Islet precursor cell (in vitro differentiated cells): ENCODE measurements around the gene CYP2U1.
"Not testable (repeated sequence)": the region's sequence is repeated elsewhere in the genome, so short reads cannot be mapped to it uniquely, and the experiment has no call there.

Source experiments
- DNase-seq: peaks from one replicate; pipeline ENCODE4 v3.0.0-alpha.2; 2018

The CYP2U1 gene

DNA sequence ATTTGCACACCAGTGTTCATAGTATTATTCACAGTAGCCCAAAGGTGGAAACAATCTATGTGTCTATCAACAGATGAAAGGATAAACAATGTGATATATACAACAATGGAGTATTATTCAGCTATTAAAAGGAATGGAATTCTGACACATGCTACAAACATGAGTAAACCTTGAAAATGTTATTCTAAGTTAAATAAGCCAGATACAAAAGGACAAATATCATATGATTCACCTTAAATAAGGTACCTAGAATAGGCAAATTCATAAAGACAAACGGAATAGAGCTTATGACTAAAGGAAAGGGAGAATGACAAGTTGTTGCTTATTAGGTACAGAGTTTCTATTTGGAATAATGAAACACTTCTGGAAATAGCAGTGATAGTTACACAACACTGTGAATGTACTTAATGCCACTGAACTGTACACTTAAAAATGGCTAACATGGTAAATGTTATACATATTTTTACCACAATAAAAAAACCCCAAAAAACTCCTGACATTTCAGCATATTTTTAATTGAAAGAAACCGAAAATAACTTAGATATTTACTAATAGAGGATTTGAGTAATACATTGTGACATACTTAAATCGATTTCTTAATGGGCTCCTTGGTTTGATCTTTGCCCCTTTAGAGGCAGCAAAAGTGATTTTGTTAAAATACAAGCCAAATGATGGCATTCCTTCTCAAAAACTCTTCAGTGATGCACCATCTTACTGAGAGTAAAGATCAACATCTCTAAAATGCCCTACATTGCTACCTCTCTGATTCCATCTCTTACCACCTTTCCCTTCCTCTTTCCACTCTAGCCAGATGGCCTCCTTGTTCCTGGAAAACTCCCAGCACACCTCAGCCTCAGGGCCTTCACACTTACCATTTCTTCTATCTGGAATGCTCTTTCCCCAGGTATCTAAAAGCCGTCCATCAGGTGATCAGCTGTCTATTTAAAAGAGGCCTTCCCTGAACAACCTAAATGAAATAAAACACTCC lies 8.6 kb upstream of the CYP2U1 start:
- DNase-seq: no peak

GRCh38 chr4:107925713-107926112 lies 5.6 kb upstream of the CYP2U1 start:
- DNase-seq: not testable (repeated sequence)

GRCh38 chr4:107926875-107927274 lies 4.5 kb upstream of the CYP2U1 start:
- DNase-seq: not testable (repeated sequence)

GRCh38 chr4:107931775-107932321 lies 499 bp downstream of the CYP2U1 start:
- no peak for DNase-seq

GRCh38 chr4:107935246-107935645 lies 3.9 kb downstream of the CYP2U1 start:
- no peak for DNase-seq

GRCh38 chr4:107937040-107937439 lies 5.7 kb downstream of the CYP2U1 start:
- no peak for DNase-seq

GRCh38 chr4:107939307-107939706 lies 8.0 kb downstream of the CYP2U1 start:
- no peak for DNase-seq

GRCh38 chr4:107945809-107946208 lies 14.5 kb downstream of the CYP2U1 start:
- no peak for DNase-seq

DNA sequence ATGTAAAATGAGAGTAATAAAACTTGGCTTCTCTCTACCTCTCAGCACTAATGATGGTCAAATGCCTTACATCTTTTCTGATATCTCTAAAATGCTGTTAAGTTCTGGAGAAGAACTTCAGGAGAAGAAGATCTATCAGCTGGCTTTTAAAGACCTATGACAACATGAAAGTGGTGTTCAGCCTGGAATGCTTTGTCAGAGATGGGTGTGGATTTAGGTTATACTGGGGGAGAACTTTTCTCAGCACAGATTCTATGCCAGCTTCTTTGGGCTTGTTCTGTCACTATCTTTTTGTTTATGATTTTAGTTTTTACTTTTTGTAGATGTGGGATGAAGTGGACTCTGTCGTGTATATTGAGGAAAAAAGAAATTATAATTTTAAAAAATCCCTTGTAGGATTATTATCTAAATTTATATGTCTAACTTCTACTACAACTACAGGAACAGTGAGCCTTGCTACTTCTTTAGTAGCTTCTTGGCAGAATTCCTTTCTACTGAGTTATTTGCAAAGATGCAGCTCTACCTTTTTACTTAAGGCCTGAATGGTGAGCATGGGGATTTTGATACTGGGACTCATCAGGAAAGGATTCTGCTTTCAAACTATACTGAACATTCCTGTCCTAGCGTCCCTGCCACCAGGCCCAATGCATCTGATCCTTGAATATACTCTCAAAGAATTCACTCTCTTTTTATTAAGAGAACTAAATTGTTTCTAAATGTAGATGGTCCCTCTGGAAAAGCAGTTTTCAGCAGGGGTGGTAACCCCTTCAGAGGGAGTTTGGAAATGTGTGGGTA lies 19.6 kb downstream of the CYP2U1 start:
- DNase-seq: no peak

DNA sequence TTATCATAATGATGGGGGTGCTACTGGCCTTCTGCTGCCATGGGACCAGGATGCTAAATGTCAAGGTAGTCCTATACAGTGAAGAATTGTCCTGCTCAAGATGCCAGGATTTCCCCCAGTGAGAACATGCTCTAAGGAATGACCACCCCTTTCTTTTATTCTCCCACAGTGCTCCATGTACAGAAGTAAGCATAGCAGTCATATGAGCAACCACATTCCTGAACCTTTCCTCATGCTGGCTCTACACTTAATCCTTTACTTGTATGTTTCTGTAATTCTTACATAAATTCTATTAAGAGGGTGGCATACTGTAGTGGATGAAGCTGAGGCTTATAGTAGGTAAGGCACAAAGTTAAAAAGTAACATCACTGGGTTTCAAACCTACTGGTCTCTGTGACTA lies 20.2 kb downstream of the CYP2U1 start:
- DNase-seq: no peak

GRCh38 chr4:107956011-107956410 lies 24.7 kb downstream of the CYP2U1 start:
- no peak for DNase-seq

DNA sequence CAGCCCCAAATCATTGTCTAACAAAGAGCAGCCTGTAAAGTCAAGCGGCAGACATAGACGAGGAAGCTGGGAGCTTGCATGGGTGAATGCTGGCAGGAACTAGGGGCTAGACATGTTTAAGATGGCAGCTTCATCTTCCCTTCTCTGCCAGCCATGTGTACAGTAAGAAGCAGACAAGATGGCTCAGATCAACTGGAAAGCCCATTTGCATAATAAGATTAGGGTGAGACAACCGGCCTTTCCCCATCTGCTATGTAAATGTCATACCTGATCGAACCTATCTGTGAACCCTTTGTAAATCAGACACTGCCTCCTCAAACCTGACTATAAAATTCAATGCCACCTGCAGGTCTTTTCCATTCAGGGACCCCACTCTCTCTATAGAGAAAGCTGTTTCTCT lies 35.6 kb downstream of the CYP2U1 start:
- DNase-seq: no peak

- not testable (repeated sequence) for DNase-seq
Measured at GRCh38 chr4:107967519-107967918, 36.2 kb downstream of the CYP2U1 start.

DNA sequence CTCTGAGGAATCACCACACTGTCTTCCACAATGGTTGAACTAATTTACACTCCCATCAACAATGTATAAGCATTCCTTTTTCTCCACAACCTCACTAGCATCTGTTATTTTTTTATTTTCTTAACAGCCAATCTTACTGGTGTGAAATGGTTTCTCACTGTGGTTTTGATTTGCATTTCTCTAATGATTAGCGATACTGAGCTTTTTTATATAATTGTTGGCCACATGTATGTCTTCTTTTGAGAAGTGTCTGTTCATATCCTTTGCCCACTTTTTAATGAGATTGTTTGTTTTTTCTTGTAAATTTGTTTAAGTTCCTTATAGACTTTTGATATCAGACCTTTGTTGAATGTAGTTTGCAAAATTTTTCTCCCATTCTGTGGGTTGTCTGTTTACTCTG lies 36.6 kb downstream of the CYP2U1 start:
- not testable (repeated sequence) for DNase-seq

GRCh38 chr4:107970063-107970798 lies 38.9 kb downstream of the CYP2U1 start:
- no peak for DNase-seq

DNA sequence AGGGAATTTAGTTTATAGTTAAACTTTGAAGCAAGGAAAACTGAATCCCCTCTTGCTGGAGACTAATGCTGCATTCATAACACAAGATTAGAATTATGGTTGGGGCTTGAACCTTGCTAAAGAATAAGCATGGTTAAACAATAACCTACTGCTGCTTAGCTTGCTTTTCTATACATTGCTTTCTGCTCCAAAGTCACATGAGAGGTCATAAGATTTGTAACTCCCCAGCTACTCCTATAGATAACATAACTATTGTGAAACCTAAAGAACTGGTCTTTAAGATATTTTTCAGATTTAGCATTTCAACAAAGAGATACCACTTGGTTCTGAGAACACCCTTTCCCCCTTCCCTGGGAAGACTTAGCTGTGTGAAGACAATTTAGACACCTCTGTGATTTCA lies 41.3 kb downstream of the CYP2U1 start:
- no peak for DNase-seq

DNA sequence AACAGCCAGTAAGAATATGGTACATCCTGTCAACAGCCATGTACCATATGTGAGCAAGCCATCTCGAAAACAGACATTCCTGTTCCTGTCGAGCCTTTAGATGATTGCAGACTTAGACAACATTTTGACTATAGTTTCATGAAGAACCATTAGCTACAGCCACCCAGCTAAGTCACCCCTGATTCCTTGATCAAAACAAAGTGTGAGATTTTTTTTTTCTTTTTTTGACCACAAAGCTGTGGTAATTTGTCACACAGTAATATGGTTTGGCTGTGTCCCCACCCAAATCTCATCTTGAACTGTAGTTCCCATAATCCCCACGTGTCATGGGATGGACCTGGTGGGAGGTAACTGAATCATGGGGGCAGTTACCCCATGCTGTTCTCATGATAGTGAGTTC lies 43.2 kb downstream of the CYP2U1 start:
- no peak for DNase-seq

GRCh38 chr4:107977482-107977881 lies 46.1 kb downstream of the CYP2U1 start:
- DNase-seq: no peak

DNA sequence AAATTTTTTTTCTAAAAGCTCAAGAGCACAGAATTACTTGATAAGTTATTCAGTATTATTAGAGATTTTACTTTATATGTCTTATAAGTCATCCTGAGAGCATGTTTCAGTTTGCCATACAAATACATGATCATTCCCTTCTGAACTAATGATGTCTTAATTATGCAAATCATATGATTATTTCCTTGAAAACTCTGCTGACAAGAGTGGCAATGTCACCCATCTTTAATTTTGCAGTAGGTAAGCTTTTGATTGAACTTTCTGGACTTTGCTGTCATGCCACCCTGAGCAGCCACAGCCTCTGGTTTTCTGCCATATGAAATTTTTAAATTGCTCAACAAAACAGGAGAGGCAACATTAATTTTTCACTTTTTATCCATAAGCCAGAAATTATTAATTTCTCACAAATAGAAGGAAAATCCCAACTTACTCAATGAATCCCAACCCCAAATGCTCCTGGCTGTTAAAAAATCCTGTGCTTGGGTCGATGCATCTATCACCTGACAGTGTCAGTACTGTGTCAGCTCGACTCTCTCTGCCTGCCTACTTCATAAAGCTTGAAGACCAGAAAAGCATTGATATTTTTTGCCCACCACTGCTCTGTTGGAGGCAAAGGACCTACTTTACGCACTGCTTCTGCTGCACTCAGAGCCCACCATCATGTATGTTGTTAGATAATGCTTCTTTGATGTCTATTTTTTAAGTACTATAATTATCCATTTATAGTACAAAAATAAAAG lies 46.8 kb downstream of the CYP2U1 start:
- DNase-seq: no peak

DNA sequence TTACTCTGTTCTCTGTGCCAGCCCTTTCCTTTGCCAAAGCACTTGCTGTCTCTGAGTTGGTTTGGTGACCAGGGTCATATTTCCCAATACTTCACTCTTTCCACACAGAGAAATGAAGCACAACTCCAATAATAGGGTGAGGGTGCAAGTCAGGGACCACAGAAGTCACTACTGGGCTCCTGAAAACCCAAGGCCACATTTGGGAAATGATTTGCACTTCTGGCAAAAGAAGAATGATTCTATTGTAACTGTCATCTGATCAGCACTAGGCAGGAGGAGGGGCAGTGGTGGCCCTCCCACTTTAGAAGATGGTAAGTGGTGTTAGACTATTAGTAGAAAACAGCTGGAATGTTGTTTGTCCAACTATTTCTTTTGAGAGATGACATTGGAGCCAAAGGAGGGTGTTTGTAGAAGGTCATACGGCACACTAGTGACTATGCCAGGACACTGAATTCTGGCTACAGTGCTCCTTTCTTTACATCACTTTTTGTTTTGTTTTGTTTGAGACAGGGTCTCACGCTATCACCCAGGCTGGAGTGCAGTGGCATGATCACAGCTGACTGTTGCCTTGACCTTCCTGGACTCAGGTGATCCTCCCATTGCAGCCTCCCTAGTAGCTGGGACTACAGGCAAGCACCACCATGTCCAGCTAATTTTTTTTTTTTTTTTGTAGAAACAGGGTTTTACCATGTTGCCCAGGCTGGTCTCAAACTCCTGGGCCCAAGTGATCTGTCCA lies 47.5 kb downstream of the CYP2U1 start:
- DNase-seq: no peak
